H1 (cell line): ENCODE results near the gene BABAM2. TPM values are rescaled to one million over a fixed set of nuclear protein-coding genes. Genes with fewer than 3 reads are reported as not detected.

Experiments used
- CTCF ChIA-PET: fragments of 300-600 bp; sonication (Branson Sonifier 250); formaldehyde crosslinking; loops from one replicate; lab custom pipeline; 2021; ENCODE audit not compliant: partially characterized antibody; lab: Charles Lee
- POLR2A ChIA-PET: fragments of 300-600 bp; sonication (Branson Sonifier 250); formaldehyde crosslinking; loops from one replicate; lab custom pipeline; 2021; ENCODE audit warnings: inconsistent platforms; ENCODE audit not compliant: partially characterized antibody; lab: Charles Lee
- DNase-seq, 2 experiments: peaks; one replicate each; pipeline versions ENCODE4 v3.0.0 to v3.0.0-alpha.2; 2010 to 2022; ENCODE audit warnings: low spot score in 2 of 2, low read depth in 1 of 2, mixed read lengths in 1 of 2
- FAIRE-seq: peaks from 2 replicates; lab custom pipeline; 2011; peaks lifted over from hg19 to GRCh38; lab: Jason Lieb, UNC
- H2AFZ ChIP-seq: 2 replicates; pipeline ENCODE4 v1.8.1; 2012; ENCODE audit warnings: low read length, inconsistent platforms
- H2AK5ac ChIP-seq: 2 replicates; pipeline ENCODE4 v1.6.1; 2013; ENCODE audit warnings: low read depth, low read length
- H2BK120ac ChIP-seq: replicated peaks from 2 replicates; pipeline ENCODE3; 2013; ENCODE audit warnings: low read depth, low read length, inconsistent platforms
- H2BK12ac ChIP-seq: 2 replicates; pipeline ENCODE4 v1.6.1; 2013; ENCODE audit warnings: low read depth, low read length
- H2BK15ac ChIP-seq: 2 replicates; pipeline ENCODE4 v1.6.1; 2013; ENCODE audit warnings: low read length
- H2BK20ac ChIP-seq: 2 replicates; pipeline ENCODE4 v1.6.1; 2013; ENCODE audit warnings: low read length
- H2BK5ac ChIP-seq: 2 replicates; pipeline ENCODE4 v1.6.1; 2013; ENCODE audit warnings: low read depth, low read length
- H3K14ac ChIP-seq: 2 replicates; pipeline ENCODE4 v1.6.1; 2013; ENCODE audit warnings: inconsistent platforms; ENCODE audit not compliant: insufficient read length
- H3K18ac ChIP-seq: 2 replicates; pipeline ENCODE4 v1.6.1; 2013; ENCODE audit warnings: low read length; ENCODE audit errors: extremely low read depth
- H3K23ac ChIP-seq: 2 replicates; pipeline ENCODE4 v1.6.1; 2013; ENCODE audit warnings: inconsistent platforms; ENCODE audit not compliant: insufficient read length
- H3K23me2 ChIP-seq: 2 replicates; pipeline ENCODE4 v1.6.1; 2013; ENCODE audit warnings: low read depth, low read length
- H3K27ac ChIP-seq: 2 replicates; pipeline ENCODE4 v1.6.1; 2011; ENCODE audit warnings: low read depth, low read length, inconsistent platforms
- H3K27me3 ChIP-seq, 4 experiments: replicated peaks in 1 of 4; 1 replicate in 1 of 4; 2 replicates in 3 of 4; pipeline versions ENCODE4 v1.6.1 to v1.8.1; 2011 to 2013; ENCODE audit warnings: low read length in 3 of 4, mild to moderate bottlenecking in 3 of 4, inconsistent platforms in 2 of 4, mixed read lengths in 2 of 4, moderate library complexity in 1 of 4; ENCODE audit not compliant: control insufficient read depth in 3 of 4, insufficient read depth in 3 of 4; ENCODE audit errors: extremely low read depth in 1 of 4
- H3K36me3 ChIP-seq, 4 experiments: 2 replicates each; pipeline versions ENCODE4 v1.6.1 to v1.8.1; 2011 to 2013; ENCODE audit warnings: mild to moderate bottlenecking in 4 of 4, low read length in 3 of 4, moderate library complexity in 2 of 4, control low read depth in 1 of 4, inconsistent platforms in 1 of 4; ENCODE audit not compliant: insufficient read depth in 4 of 4, control insufficient read depth in 2 of 4
- H3K4ac ChIP-seq: replicated peaks from 2 replicates; pipeline ENCODE3; 2013; ENCODE audit warnings: low read length, low read depth, mixed read lengths, inconsistent platforms; ENCODE audit not compliant: insufficient read length
- H3K4me1 ChIP-seq, 4 experiments: replicated peaks in 1 of 4; 1 replicate in 1 of 4; 2 replicates in 3 of 4; pipeline versions ENCODE4 v1.6.1 to v1.8.1; 2011 to 2013; ENCODE audit warnings: low read length in 3 of 4, inconsistent platforms in 2 of 4, mixed read lengths in 1 of 4; ENCODE audit not compliant: insufficient read depth in 4 of 4, control insufficient read depth in 3 of 4
- H3K4me2 ChIP-seq, 2 experiments: 2 replicates each; pipeline versions ENCODE4 v1.6.1 to v1.8.1; 2011 to 2013; ENCODE audit warnings: low read depth in 2 of 2, low read length in 2 of 2, control low read depth in 1 of 2, inconsistent platforms in 1 of 2, mild to moderate bottlenecking in 1 of 2; ENCODE audit not compliant: insufficient read depth in 1 of 2
- H3K4me3 ChIP-seq, 4 experiments: fragments of 200-600, 300-600 bp in 1 of 4; sonication (generic), shearing (Covaris generic), sonication (Bioruptor Twin) in 1 of 4; 2 replicates each; pipeline versions ENCODE4 v1.5.1 to v1.8.1; 2011 to 2016; ENCODE audit warnings: low read length in 4 of 4, low read depth in 3 of 4, control low read depth in 2 of 4, inconsistent platforms in 2 of 4, mild to moderate bottlenecking in 2 of 4, mixed read lengths in 1 of 4, moderate library complexity in 1 of 4; ENCODE audit not compliant: insufficient read depth in 2 of 4; ENCODE audit errors: extremely low read depth in 1 of 4
- H3K56ac ChIP-seq: replicated peaks from 2 replicates; pipeline ENCODE3; 2013; ENCODE audit warnings: low read depth, mild to moderate bottlenecking, mixed read lengths, low read length, inconsistent platforms; ENCODE audit not compliant: insufficient read length
- H3K79me1 ChIP-seq: 2 replicates; pipeline ENCODE4 v1.6.1; 2013; ENCODE audit warnings: low read depth, low read length, control low read depth
- H3K79me2 ChIP-seq, 2 experiments: 2 replicates each; pipeline versions ENCODE4 v1.6.1 to v1.8.1; 2012 to 2013; ENCODE audit warnings: low read length in 2 of 2, mild to moderate bottlenecking in 2 of 2, inconsistent platforms in 1 of 2; ENCODE audit not compliant: insufficient read depth in 2 of 2, control insufficient read depth in 1 of 2
- H3K9ac ChIP-seq, 4 experiments: replicated peaks in 1 of 4; 1 replicate in 1 of 4; 2 replicates in 3 of 4; pipeline versions ENCODE4 v1.6.1 to v1.8.1; 2011 to 2013; ENCODE audit warnings: low read depth in 3 of 4, low read length in 3 of 4, control low read depth in 2 of 4, mild to moderate bottlenecking in 2 of 4, moderate library complexity in 2 of 4, inconsistent platforms in 1 of 4; ENCODE audit errors: extremely low read depth in 1 of 4
- H3K9me3 ChIP-seq, 2 experiments: 2 replicates each; pipeline versions ENCODE4 v1.6.1 to v1.8.1; 2012 to 2013; ENCODE audit warnings: mild to moderate bottlenecking in 2 of 2, moderate library complexity in 2 of 2, control low read depth in 1 of 2, inconsistent platforms in 1 of 2, low read depth in 1 of 2, low read length in 1 of 2, mixed read lengths in 1 of 2; ENCODE audit not compliant: insufficient read depth in 2 of 2
- H4K20me1 ChIP-seq, 2 experiments: replicated peaks in 1 of 2; 2 replicates each; pipeline versions ENCODE3 to v1.8.1; 2011 to 2013; ENCODE audit warnings: inconsistent platforms in 2 of 2, low read length in 2 of 2, mild to moderate bottlenecking in 1 of 2; ENCODE audit not compliant: insufficient read depth in 2 of 2, control insufficient read depth in 1 of 2
- H4K5ac ChIP-seq: 2 replicates; pipeline ENCODE4 v1.6.1; 2013; ENCODE audit warnings: low read length, low read depth, mixed read lengths, inconsistent platforms; ENCODE audit not compliant: insufficient read length
- H4K8ac ChIP-seq: 2 replicates; pipeline ENCODE4 v1.8.0; 2013; ENCODE audit warnings: mild to moderate bottlenecking, moderate library complexity, low read length, inconsistent platforms; ENCODE audit not compliant: insufficient read depth; ENCODE audit errors: extremely low read depth
- H4K91ac ChIP-seq: replicated peaks from 2 replicates; pipeline ENCODE3; 2013; ENCODE audit warnings: low read length, mixed read lengths, inconsistent platforms; ENCODE audit not compliant: insufficient read length
- CBX5 ChIP-seq: fragments of 300-800, 300-1000 bp; sonication (generic); IDR thresholded peaks from 2 replicates; pipeline ENCODE4 v1.7.1; 2016; ENCODE audit warnings: antibody characterized with exemption, low read length, low read depth
- CTBP2 ChIP-seq: IDR thresholded peaks from 2 replicates; pipeline ENCODE4 v1.7.0; 2011; ENCODE audit warnings: borderline replicate concordance, mild to moderate bottlenecking, moderate library complexity, mixed read lengths, low read length; ENCODE audit not compliant: insufficient read depth, insufficient read length
- HDAC6 ChIP-seq: IDR thresholded peaks from one replicate; pipeline ENCODE4 v1.7.1; 2012; ENCODE audit warnings: low read depth, mild to moderate bottlenecking, inconsistent platforms, low read length, moderate library complexity
- KDM1A ChIP-seq: fragments of 200-600, 300-600 bp; sonication (generic); IDR thresholded peaks from 2 replicates; pipeline ENCODE4 v1.7.1; 2016; ENCODE audit warnings: mild to moderate bottlenecking, low read length, borderline replicate concordance
- NANOG ChIP-seq: IDR thresholded peaks from 2 replicates; pipeline ENCODE4 v1.6.1; 2011; ENCODE audit warnings: low read length, low read depth, mild to moderate bottlenecking, inconsistent platforms; ENCODE audit not compliant: insufficient read depth, poor library complexity, severe bottlenecking
- RFX5 ChIP-seq: IDR thresholded peaks from 2 replicates; pipeline ENCODE4 v1.6.1; 2011; ENCODE audit warnings: low read depth, low read length, improper control_type of control experiment, borderline replicate concordance
- RXRA ChIP-seq: IDR thresholded peaks from 2 replicates; pipeline ENCODE4 v1.6.1; 2011; ENCODE audit warnings: low read depth, mild to moderate bottlenecking, low read length, moderate library complexity; ENCODE audit not compliant: insufficient read depth
- SIRT6 ChIP-seq: IDR thresholded peaks from one replicate; pipeline ENCODE4 v1.7.1; 2012; ENCODE audit warnings: low read length, inconsistent platforms
- SIX5 ChIP-seq: IDR thresholded peaks from 2 replicates; pipeline ENCODE4 v1.6.1; 2011; ENCODE audit warnings: mild to moderate bottlenecking, low read depth, low read length
- SP1 ChIP-seq: IDR thresholded peaks from 2 replicates; pipeline ENCODE4 v1.6.1; 2011; ENCODE audit warnings: low read depth, low read length
- USF2 ChIP-seq: IDR thresholded peaks from 2 replicates; pipeline ENCODE4 v1.6.1; 2011; ENCODE audit warnings: low read length, improper control_type of control experiment
- ZNF274 ChIP-seq: IDR thresholded peaks from 2 replicates; pipeline ENCODE4 v1.7.0; 2012; ENCODE audit warnings: low read length, borderline replicate concordance; ENCODE audit errors: extremely low read depth
- WGBS, 2 experiments: shearing (Covaris generic) in 1 of 2; methylation state at CpG; one replicate each; pipeline versions ENCODE4 v1.1.6 to v1.1.7; 2013 to 2015; ENCODE audit warnings: low lambda C conversion rate in 2 of 2, mixed read lengths in 2 of 2, inconsistent platforms in 1 of 2, low coverage in 1 of 2, missing lambda C conversion rate in 1 of 2; ENCODE audit not compliant: insufficient replicate concordance in 2 of 2, insufficient coverage in 1 of 2, insufficient read length in 1 of 2; ENCODE audit errors: extremely low coverage in 1 of 2, missing lambda C conversion rate in 1 of 2; 5-methylcytosine and 5-hydroxymethylcytosine counted together
- polyA plus RNA-seq, 7 experiments: library from polyadenylated mRNA; depleted of rRNA in 3 of 7; stranded (reverse) in 5 of 7; unstranded in 2 of 7; fragments of >200 nt in 5 of 7; fragments of 200-250 nt in 2 of 7; gene quantifications; 1 replicate in 5 of 7; 2 replicates in 1 of 7; 4 replicates in 1 of 7; pipeline versions ENCODE4 v1.2.1 to v1.2.3, GENCODE V29; 2011 to 2013; ENCODE audit warnings: missing spikeins in 2 of 7, mixed read lengths in 2 of 7
- total RNA-seq: library from RNA; stranded (reverse); fragmentation: NEBNext Ultra II Directional; extraction: Animal tissue kit (Norgen Biotek cat#: 25700); gene quantifications from 2 replicates; pipeline ENCODE4 v1.2.1, GENCODE V29; 2021

Gene BABAM2
- total and polyA plus RNA-seq, 2 of the 8 experiments (the other 6 are each of a cell fraction or from before 2014, with no cell fraction given), result 15.8 to 20.9 TPM

GRCh38 chr2:28329184-28329583, 438.7 kb downstream of the BABAM2 start:
- H4K5ac ChIP-seq, result no peak overlapping the region
- H3K4me1 ChIP-seq, result peaks cover 2 to 14% (median 8%) of the 10 kb centered on the region in 4 experiments
- no peak for FAIRE-seq
- H2BK120ac ChIP-seq, result no peak overlapping the region
- H3K79me1 ChIP-seq, result no peaks in the 10 kb centered on the region
- H3K36me3 ChIP-seq, result no peaks in the 10 kb centered on the region
- no peak overlapping the region for H4K91ac ChIP-seq
- ChIA-PET CTCF (no interaction called here), POLR2A (interaction anchor here (2.1 kb wide), 1 partner anchor 10 kb away, joined by 5 read pairs; no protein-coding TSS in a partner anchor)
- no peak overlapping the region for H3K4ac ChIP-seq
- no peak for DNase-seq
- no peak overlapping the region for H2BK5ac ChIP-seq
- H3K23ac ChIP-seq, result no peak overlapping the region
- H3K9ac ChIP-seq, result no peak overlapping the region
- no peaks in the 10 kb centered on the region for H3K23me2 ChIP-seq
- H3K27ac ChIP-seq, result no peak overlapping the region
- no peak overlapping the region for H2BK12ac ChIP-seq
- no peak overlapping the region for H3K56ac ChIP-seq
- no peak overlapping the region for H3K18ac ChIP-seq
- no peak overlapping the region for H2BK20ac ChIP-seq
- no peaks in the 10 kb centered on the region for H3K9me3 ChIP-seq
- TF ChIP-seq SP1 (no peak), NANOG (no peak), ZNF274 (no peak), CBX5 (no peak), KDM1A (no peak), USF2 (no peak), HDAC6 (no peak), RFX5 (no peak), SIRT6 (no peak), CTBP2 (no peak), RXRA (no peak), SIX5 (no peak)
- H2AFZ ChIP-seq, result no peak overlapping the region
- no peak overlapping the region for H3K14ac ChIP-seq
- no peak overlapping the region for H3K4me3 ChIP-seq
- H3K79me2 ChIP-seq, result no peaks in the 10 kb centered on the region
- H2BK15ac ChIP-seq, result no peak overlapping the region
- no peak overlapping the region for H2AK5ac ChIP-seq
- no peak overlapping the region for H4K8ac ChIP-seq
- whole genome bisulfite sequencing, 2 experiments, result 92% methylated on average over 5 of the region's 5 CpGs; no CpG with 5 or more reads in 1 of the 2 experiments
- H3K4me2 ChIP-seq, result no peak overlapping the region
- no peaks in the 10 kb centered on the region for H4K20me1 ChIP-seq
- no peaks in the 10 kb centered on the region; a peak in 1 of 7 replicates for H3K27me3 ChIP-seq
